ENCODE data around the gene AIG1. TPM values are rescaled to one million over a fixed set of nuclear protein-coding genes. Genes with fewer than 3 reads are reported as not detected.

Gene AIG1
- total and polyA plus RNA-seq, 2 of the 4 experiments (the other 2 are of a cell fraction): 21.3 to 27.1 TPM

GRCh38 chr6:143135325-143135724 lies 74.6 kb downstream of the AIG1 start:
- CTCF ChIA-PET: interaction anchor here (0.9 kb wide), 1 partner anchor 70 kb away, joined by 3 read pairs; no protein-coding TSS in a partner anchor

More at GRCh38 chr6:143135325-143135724, 74.6 kb downstream of the AIG1 start:
- H2BK120ac ChIP-seq (ENCODE audit: low read depth, low read length): no peak overlapping the region
- no peaks in the 10 kb centered on the region for H4K20me1 ChIP-seq (ENCODE audit: insufficient read depth, low read length)
- H2BK15ac ChIP-seq (ENCODE audit: low read depth, low read length): no peak overlapping the region
- intact Hi-C loops (cut with micrococcal nuclease): no loop called here
- dilution Hi-C loops (cut with HindIII; ENCODE audit: low sequenced_read_pairs, unreplicated experiment): no loop called here
- no CpG with 5 or more reads among the region's 2 CpGs for WGBS, 2 experiments (ENCODE audit: extremely low coverage in 2 of 2, insufficient read length in 1 of 2)
- H3K9ac ChIP-seq (ENCODE audit: low read depth, low read length): no peak overlapping the region
- no peak overlapping the region for H4K5ac ChIP-seq (ENCODE audit: low read depth, low read length)
- H3K23ac ChIP-seq (ENCODE audit: low read depth, low read length): no peak overlapping the region
- TF ChIP-seq CHD1 (IDR thresholded peaks at IDR 0.05; ENCODE audit: low read depth, low read length) (no peak), MXI1 (IDR thresholded peaks at IDR 0.05; ENCODE audit: borderline replicate concordance, low read depth, low read length) (no peak), BHLHE40 (IDR thresholded peaks at IDR 0.05; ENCODE audit: low read depth, low read length) (no peak), SMC3 (IDR thresholded peaks at IDR 0.05; ENCODE audit: low read depth, low read length) (no peak), CEBPB (IDR thresholded peaks at IDR 0.05; ENCODE audit: low read depth, low read length) (no peak), ELK1 (IDR thresholded peaks at IDR 0.05; ENCODE audit: borderline replicate concordance, low read depth, low read length) (no peak), NFE2L2 (IDR thresholded peaks at IDR 0.05; ENCODE audit: low read depth, low read length) (no peak)
- H2AK9ac ChIP-seq (replicated peaks; ENCODE audit: low read depth, low read length, poor library complexity): no peak overlapping the region
- no peak overlapping the region for H3K14ac ChIP-seq (replicated peaks; ENCODE audit: low read depth, low read length)
- no peak overlapping the region for H2BK20ac ChIP-seq (ENCODE audit: low read depth, low read length)
- BruUV-seq (replicated peaks): no TSS peak
- ATAC-seq (ENCODE audit: low read depth) (no peak), DNase-seq (no peak)
- H2AK5ac ChIP-seq (ENCODE audit: low read depth, low read length): no peak overlapping the region
- no peaks in the 10 kb centered on the region for H3K9me1 ChIP-seq (ENCODE audit: insufficient read depth, low read length)
- POLR2A ChIA-PET (ENCODE audit: unreplicated experiment): no interaction called here
- no peak overlapping the region for H3K18ac ChIP-seq (ENCODE audit: low read depth, low read length)
- no peak overlapping the region for H3K4me3 ChIP-seq (ENCODE audit: insufficient read depth, low read depth, low read length)
- no peaks in the 10 kb centered on the region for H3K27me3 ChIP-seq (ENCODE audit: control insufficient read depth, insufficient read depth, low read length)
- no peak overlapping the region for H3K27ac ChIP-seq (ENCODE audit: insufficient read depth, low read length)
- H3K4ac ChIP-seq (ENCODE audit: low read depth, low read length): no peak overlapping the region
- H2BK5ac ChIP-seq (ENCODE audit: low read depth, low read length, poor library complexity, severe bottlenecking): no peak overlapping the region
- H4K91ac ChIP-seq (ENCODE audit: insufficient read depth, low read depth, low read length): no peak overlapping the region
- peaks cover 8% of the 10 kb centered on the region; the same call in 1 of the 2 replicates for H3K9me3 ChIP-seq (ENCODE audit: control insufficient read depth, insufficient read depth, low read length)
- H2AFZ ChIP-seq (replicated peaks; ENCODE audit: low read length, poor library complexity): no peak overlapping the region
- in situ Hi-C loops (cut with MboI; ENCODE audit: low sequenced_read_pairs): no loop called here
- H3K4me2 ChIP-seq (ENCODE audit: low read depth, low read length): no peak overlapping the region
- no peaks in the 10 kb centered on the region for H3K36me3 ChIP-seq (ENCODE audit: control insufficient read depth, insufficient read depth, low read length)
- no peak overlapping the region for H4K8ac ChIP-seq (ENCODE audit: low read depth in 2 of 2, low read length in 2 of 2)
- H3K56ac ChIP-seq (ENCODE audit: extremely low read depth, insufficient read depth, low read length): no peak overlapping the region
- no peaks in the 10 kb centered on the region for H3K4me1 ChIP-seq (ENCODE audit: control insufficient read depth, insufficient read depth, low read length)
- H3K79me1 ChIP-seq (ENCODE audit: low read depth in 1 of 2, low read length in 2 of 2): no peaks in the 10 kb centered on the region
